ENCODE data around the gene AVPI1.
"Not testable (repeated sequence)": the region's sequence is repeated elsewhere in the genome, so short reads cannot be mapped to it uniquely, and the experiment has no call there.

AVPI1 gene

GRCh38 chr10:97711640-97712572 lies 24.9 kb upstream of the AVPI1 start:
- Histone ChIP-seq H3K9me3 (ENCODE audit: control insufficient read depth in 2 of 2, low read length in 2 of 2) (no peaks in the 10 kb centered on the region), H3K27ac (ENCODE audit: low read length) (peak overlapping the region; percentile 46), H3K4me3 (ENCODE audit: low read length in 2 of 2) (peak overlapping the region in 1 of 2 donors; percentile 8), H3K36me3 (ENCODE audit: control insufficient read depth in 2 of 2, insufficient read depth in 2 of 2, low read length in 2 of 2) (peaks cover 3 to 6% of the 10 kb centered on the region in 2 donors), H3K27me3 (ENCODE audit: control insufficient read depth in 1 of 2, insufficient read depth in 2 of 2, low read length in 2 of 2) (no peaks in the 10 kb centered on the region), H3K4me1 (ENCODE audit: control insufficient read depth, insufficient read depth, low read length) (peaks cover 69% of the 10 kb centered on the region), H3K9ac (ENCODE audit: low read length in 2 of 2) (peak overlapping the region in 1 of 2 donors; percentile 5)

DNA sequence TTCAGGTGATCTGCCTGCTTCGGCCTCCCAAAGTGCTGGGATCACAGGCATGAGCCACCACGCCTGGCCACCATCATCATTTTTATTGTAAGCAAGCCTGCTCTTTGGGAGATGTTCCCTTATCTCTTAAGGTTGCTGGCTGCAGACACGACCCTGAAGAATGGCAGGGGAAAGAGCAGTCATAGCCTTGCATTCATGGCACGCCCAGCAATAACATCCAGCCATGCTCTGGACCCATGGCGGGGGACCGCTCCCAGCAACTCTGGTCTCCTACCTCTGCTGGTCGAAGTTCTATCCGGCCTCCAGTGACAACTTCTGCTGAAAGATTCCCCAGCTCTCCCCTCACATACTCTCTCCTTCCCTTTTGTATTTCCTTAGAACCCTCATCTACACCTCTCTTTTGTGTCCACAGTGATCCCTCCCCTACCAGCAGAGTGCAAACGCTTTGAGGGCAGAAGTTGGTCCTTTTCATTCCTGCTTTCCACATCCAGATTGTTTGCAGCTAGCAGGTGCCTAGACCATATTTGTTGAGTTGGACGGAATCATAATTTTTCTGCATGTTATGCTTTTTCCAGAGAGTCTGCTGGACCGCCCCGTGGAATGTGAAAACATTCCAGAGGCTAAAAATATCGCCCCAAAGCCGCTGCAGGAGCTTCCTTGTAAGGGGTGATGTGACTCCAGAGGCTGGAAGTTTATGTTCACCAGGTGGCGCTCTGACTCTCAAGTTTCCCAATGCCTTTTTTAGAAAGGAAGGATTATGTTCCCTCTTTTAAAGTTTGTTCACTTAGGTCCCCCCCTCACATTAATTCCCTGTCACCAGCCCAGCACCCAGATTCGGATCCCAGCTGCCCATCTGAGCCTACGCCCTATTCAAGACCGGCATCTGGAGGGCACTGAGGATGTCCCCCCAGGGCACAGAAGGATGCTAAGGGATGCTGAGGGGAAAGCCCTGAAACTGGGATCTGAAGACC lies 22.2 kb upstream of the AVPI1 start:
- peak overlapping the region; percentile 76 for H3K27ac ChIP-seq (ENCODE audit: low read length)
- H3K4me3 ChIP-seq (ENCODE audit: low read length in 2 of 2) = peak overlapping the region; percentile 14 to 40
- peak overlapping the region in 1 of 2 donors; percentile 13 for H3K9ac ChIP-seq (ENCODE audit: low read length in 2 of 2)
- no peaks in the 10 kb centered on the region for H3K9me3 ChIP-seq (ENCODE audit: control insufficient read depth in 2 of 2, low read length in 2 of 2)
- H3K27me3 ChIP-seq (ENCODE audit: control insufficient read depth in 1 of 2, insufficient read depth in 2 of 2, low read length in 2 of 2) = no peaks in the 10 kb centered on the region
- no peaks in the 10 kb centered on the region for H3K36me3 ChIP-seq (ENCODE audit: control insufficient read depth in 2 of 2, insufficient read depth in 2 of 2, low read length in 2 of 2)
- H3K4me1 ChIP-seq (ENCODE audit: control insufficient read depth, insufficient read depth, low read length) = peaks cover 44% of the 10 kb centered on the region

- H3K27ac ChIP-seq (ENCODE audit: low read length) = peak overlapping the region; percentile 76
- H3K9me3 ChIP-seq (ENCODE audit: control insufficient read depth in 2 of 2, low read length in 2 of 2) = no peaks in the 10 kb centered on the region
Measured at GRCh38 chr10:97708167-97708566, 21.1 kb upstream of the AVPI1 start.

GRCh38 chr10:97707134-97707861 lies 20.3 kb upstream of the AVPI1 start:
- Histone ChIP-seq H3K27me3 (ENCODE audit: control insufficient read depth in 1 of 2, insufficient read depth in 2 of 2, low read length in 2 of 2) (no peaks in the 10 kb centered on the region), H3K27ac (ENCODE audit: low read length) (peak overlapping the region; percentile 76), H3K4me1 (ENCODE audit: control insufficient read depth, insufficient read depth, low read length) (peaks cover 34% of the 10 kb centered on the region), H3K9me3 (ENCODE audit: control insufficient read depth in 2 of 2, low read length in 2 of 2) (no peaks in the 10 kb centered on the region), H3K9ac (ENCODE audit: low read length in 2 of 2) (no peak overlapping the region), H3K36me3 (ENCODE audit: control insufficient read depth in 2 of 2, insufficient read depth in 2 of 2, low read length in 2 of 2) (no peaks in the 10 kb centered on the region), H3K4me3 (ENCODE audit: low read length in 2 of 2) (no peak overlapping the region)

More at GRCh38 chr10:97708167-97708566, 21.1 kb upstream of the AVPI1 start:
- Histone ChIP-seq H3K4me3 (ENCODE audit: low read length in 2 of 2) (no peak overlapping the region), H3K9ac (ENCODE audit: low read length in 2 of 2) (no peak overlapping the region), H3K36me3 (ENCODE audit: control insufficient read depth in 2 of 2, insufficient read depth in 2 of 2, low read length in 2 of 2) (no peaks in the 10 kb centered on the region), H3K27me3 (ENCODE audit: control insufficient read depth in 1 of 2, insufficient read depth in 2 of 2, low read length in 2 of 2) (no peaks in the 10 kb centered on the region), H3K4me1 (ENCODE audit: control insufficient read depth, insufficient read depth, low read length) (peaks cover 39% of the 10 kb centered on the region)

DNA sequence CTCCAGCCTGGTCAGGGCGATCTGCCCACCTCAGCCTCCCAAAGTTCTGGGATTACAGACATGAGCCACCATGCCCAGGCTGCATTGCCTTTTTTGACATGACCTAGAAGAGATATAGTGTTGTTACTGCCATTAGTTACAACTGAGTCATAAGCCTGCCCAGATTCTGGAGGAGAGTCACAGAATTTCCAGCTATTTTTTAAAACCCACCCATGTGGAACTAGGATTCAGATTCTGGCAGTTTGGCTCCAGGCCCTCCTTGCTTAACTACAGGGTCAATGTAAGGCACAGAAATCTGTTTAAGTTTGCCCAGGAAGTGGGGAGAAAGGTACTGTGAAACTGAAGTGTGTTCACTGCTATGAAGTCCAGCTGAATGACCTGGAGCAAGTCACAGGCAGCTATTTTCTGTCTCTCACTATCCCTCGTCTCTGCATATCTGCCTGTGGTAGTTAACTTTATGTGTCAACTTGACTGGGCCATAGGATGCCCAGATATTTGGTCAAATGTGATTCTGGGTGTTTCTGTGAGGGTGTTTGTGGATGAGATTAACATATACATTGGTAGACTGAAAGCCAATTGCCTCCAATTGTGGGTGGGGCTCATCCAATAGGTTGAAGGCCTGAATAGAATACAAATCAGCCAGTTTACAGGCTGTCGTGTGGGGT lies 18.1 kb upstream of the AVPI1 start:
- Histone ChIP-seq H3K4me3 (ENCODE audit: low read length in 2 of 2) (no peak overlapping the region), H3K27ac (ENCODE audit: low read length) (no peak overlapping the region), H3K9me3 (ENCODE audit: control insufficient read depth in 2 of 2, low read length in 2 of 2) (no peaks in the 10 kb centered on the region), H3K36me3 (ENCODE audit: control insufficient read depth in 2 of 2, insufficient read depth in 2 of 2, low read length in 2 of 2) (no peaks in the 10 kb centered on the region), H3K9ac (ENCODE audit: low read length in 2 of 2) (no peak overlapping the region), H3K4me1 (ENCODE audit: control insufficient read depth, insufficient read depth, low read length) (peaks cover 28% of the 10 kb centered on the region), H3K27me3 (ENCODE audit: control insufficient read depth in 1 of 2, insufficient read depth in 2 of 2, low read length in 2 of 2) (no peaks in the 10 kb centered on the region)

- H3K9ac ChIP-seq (ENCODE audit: low read length in 2 of 2) = no peak overlapping the region
- no peaks in the 10 kb centered on the region for H3K36me3 ChIP-seq (ENCODE audit: control insufficient read depth in 2 of 2, insufficient read depth in 2 of 2, low read length in 2 of 2)
- H3K9me3 ChIP-seq (ENCODE audit: control insufficient read depth in 2 of 2, low read length in 2 of 2) = no peaks in the 10 kb centered on the region
- H3K4me1 ChIP-seq (ENCODE audit: control insufficient read depth, insufficient read depth, low read length) = peaks cover 21% of the 10 kb centered on the region
- H3K27me3 ChIP-seq (ENCODE audit: control insufficient read depth in 1 of 2, insufficient read depth in 2 of 2, low read length in 2 of 2) = no peaks in the 10 kb centered on the region
- H3K4me3 ChIP-seq (ENCODE audit: low read length in 2 of 2) = no peak overlapping the region
- no peak overlapping the region for H3K27ac ChIP-seq (ENCODE audit: low read length)
Measured at GRCh38 chr10:97704341-97704740, 17.3 kb upstream of the AVPI1 start.

- Histone ChIP-seq H3K9ac (ENCODE audit: low read length in 2 of 2) (no peak overlapping the region), H3K36me3 (ENCODE audit: control insufficient read depth in 2 of 2, insufficient read depth in 2 of 2, low read length in 2 of 2) (no peaks in the 10 kb centered on the region), H3K9me3 (ENCODE audit: control insufficient read depth in 2 of 2, low read length in 2 of 2) (no peaks in the 10 kb centered on the region), H3K4me1 (ENCODE audit: control insufficient read depth, insufficient read depth, low read length) (peaks cover 15% of the 10 kb centered on the region), H3K27ac (ENCODE audit: low read length) (no peak overlapping the region), H3K27me3 (ENCODE audit: control insufficient read depth in 1 of 2, insufficient read depth in 2 of 2, low read length in 2 of 2) (no peaks in the 10 kb centered on the region), H3K4me3 (ENCODE audit: low read length in 2 of 2) (no peak overlapping the region)
Measured at GRCh38 chr10:97703398-97704067, 16.5 kb upstream of the AVPI1 start.

GRCh38 chr10:97701438-97702069 lies 14.5 kb upstream of the AVPI1 start:
- Histone ChIP-seq H3K4me3 (ENCODE audit: low read length in 2 of 2) (no peak overlapping the region), H3K27ac (ENCODE audit: low read length) (no peak overlapping the region), H3K36me3 (ENCODE audit: control insufficient read depth in 2 of 2, insufficient read depth in 2 of 2, low read length in 2 of 2) (no peaks in the 10 kb centered on the region), H3K27me3 (ENCODE audit: control insufficient read depth in 1 of 2, insufficient read depth in 2 of 2, low read length in 2 of 2) (no peaks in the 10 kb centered on the region), H3K9ac (ENCODE audit: low read length in 2 of 2) (peak overlapping the region in 1 of 2 donors; percentile 5), H3K9me3 (ENCODE audit: control insufficient read depth in 2 of 2, low read length in 2 of 2) (no peaks in the 10 kb centered on the region), H3K4me1 (ENCODE audit: control insufficient read depth, insufficient read depth, low read length) (no peaks in the 10 kb centered on the region)

DNA sequence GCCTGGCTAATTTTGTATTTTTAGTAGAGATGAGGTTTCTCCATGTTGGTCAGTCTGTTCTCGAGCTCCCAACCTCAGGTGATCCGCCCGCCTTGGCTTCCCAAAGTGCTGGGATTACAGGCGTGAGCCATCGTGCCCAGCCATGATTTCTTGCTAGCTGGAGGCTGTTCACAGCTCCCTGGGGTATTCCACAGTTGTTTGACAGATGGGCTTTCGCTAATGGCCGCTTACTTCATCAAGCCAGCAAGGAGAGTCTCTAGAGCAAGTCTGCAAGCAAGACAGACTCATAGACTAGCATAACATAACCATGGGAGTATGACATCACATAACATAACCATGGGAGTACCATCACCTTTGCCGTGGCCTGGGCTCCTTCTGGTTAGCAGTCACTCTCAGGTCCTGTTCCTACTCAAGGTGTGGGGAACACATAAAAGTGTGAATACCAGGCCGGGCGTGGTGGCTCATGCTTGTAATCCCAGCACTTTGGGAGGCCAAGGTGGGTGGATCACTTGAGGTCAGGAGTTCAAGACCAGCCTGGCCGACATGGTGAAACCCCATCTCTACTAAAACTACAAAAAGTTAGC lies 11.1 kb upstream of the AVPI1 start:
- not testable (repeated sequence) for H3K9me3 ChIP-seq (ENCODE audit: control insufficient read depth in 2 of 2, low read length in 2 of 2); H3K4me1 ChIP-seq (ENCODE audit: control insufficient read depth, insufficient read depth, low read length); H3K9ac ChIP-seq (ENCODE audit: low read length in 2 of 2); H3K4me3 ChIP-seq (ENCODE audit: low read length in 2 of 2); H3K27ac ChIP-seq (ENCODE audit: low read length); H3K36me3 ChIP-seq (ENCODE audit: control insufficient read depth in 2 of 2, insufficient read depth in 2 of 2, low read length in 2 of 2); H3K27me3 ChIP-seq (ENCODE audit: control insufficient read depth in 1 of 2, insufficient read depth in 2 of 2, low read length in 2 of 2)

Data from stomach smooth muscle (tissue), 2 donors.